Measurements from ENCODE around the gene RGS6.
"Not testable (repeated sequence)": the region's sequence is repeated elsewhere in the genome, so short reads cannot be mapped to it uniquely, and the experiment has no call there.

The RGS6 gene

DNA sequence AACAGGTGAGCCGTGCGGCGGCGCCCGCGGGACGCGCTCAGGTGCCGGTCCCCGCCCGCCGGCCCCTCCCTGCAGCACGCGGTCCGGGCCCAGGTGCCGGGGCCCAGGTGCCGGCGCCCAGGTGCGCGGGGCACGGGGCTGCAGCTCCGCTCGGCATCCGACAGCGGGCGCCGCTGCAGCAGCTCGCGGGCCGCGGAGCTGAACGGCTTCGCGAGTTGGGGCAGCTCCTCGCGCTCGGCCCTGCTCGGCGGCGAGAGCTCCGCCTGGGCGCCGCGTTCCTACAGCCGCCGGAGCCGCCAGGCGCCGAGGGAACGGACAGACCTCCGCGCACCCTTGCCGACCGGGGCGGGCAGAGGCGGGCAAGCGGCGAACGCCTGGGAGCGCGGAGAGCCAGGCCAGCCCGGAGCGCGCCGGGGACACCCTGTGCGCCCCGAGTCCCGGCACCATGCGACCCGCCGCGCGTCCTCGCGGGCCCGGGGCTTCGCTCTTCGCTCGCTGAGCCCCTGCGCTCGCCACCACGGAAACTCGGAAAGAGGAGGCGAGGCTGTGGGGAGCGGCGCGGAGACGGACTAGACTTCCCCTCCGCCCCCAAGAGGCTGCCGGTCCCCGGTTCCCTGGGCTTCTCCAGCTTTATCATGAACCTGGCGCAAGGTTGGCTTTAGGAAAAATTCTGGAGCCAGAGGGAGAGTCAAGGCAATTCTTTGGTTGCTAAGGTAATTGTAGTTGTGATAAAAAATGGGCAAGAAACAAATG lies at the start of gene RGS6:
Gene RGS6 (plus strand): TSS at position 201 of the 753 bp plus-strand sequence.
- peak; percentile 41 to 95 for DNase-seq

DNA sequence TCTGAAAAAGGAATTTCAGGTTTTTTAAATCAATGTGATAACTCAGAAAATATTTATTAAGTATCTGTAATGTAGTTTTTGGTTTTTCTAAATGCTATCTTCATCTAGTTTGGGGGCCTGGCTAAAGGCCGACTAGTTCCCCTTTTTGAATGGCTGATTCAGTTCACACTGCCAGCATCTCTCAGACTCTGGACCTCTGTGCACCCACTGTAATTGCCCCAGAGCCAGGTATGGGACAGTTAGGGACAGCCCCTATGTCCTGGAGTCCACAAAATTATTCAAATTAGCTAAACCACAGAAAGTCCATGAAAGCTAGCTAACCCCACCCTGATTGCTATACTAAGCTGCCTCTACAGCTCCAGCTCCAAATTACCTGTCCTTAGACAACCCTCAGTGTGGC lies 49.1 kb upstream of the RGS6 start:
- DNase-seq = no peak

DNA sequence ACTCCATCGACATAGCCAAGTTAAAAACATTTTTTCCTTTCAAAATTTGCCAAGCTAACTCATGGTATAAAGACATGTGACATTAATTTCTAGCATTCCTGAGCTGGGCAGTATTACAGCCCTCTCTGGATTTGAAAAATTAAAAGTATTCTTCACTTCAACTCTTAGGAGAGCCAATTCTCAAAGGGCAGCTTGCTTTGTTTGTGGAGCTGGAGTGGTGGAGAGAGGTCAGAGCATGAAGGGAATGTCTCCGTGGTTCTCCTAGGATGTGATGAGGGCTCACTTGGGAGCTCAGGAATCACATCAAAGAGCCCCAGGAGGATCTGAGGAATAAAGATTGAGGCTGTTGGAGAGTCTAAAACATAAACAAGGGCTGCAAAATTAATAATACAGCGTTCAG lies 46.9 kb upstream of the RGS6 start:
- no peak for DNase-seq

DNA sequence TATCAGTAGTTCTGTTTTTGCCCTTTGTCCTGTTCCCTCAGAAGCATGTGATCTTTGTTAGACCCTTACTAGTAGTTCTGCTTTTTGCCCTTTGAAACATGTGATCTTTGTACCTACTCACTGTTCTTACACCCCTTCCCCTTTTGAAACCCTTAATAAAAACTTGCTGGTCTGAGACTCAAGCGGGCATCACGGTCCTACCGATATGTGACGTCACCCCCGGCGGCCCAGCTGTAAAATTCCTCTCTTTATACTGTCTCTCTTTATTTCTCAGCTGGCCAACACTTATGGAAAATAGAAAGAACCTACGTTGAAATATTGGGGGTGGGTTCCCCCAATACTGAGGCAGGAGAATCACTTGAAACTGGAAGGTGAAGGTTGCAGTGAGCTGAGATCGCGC lies 44.4 kb upstream of the RGS6 start:
- DNase-seq = not testable (repeated sequence)

DNA sequence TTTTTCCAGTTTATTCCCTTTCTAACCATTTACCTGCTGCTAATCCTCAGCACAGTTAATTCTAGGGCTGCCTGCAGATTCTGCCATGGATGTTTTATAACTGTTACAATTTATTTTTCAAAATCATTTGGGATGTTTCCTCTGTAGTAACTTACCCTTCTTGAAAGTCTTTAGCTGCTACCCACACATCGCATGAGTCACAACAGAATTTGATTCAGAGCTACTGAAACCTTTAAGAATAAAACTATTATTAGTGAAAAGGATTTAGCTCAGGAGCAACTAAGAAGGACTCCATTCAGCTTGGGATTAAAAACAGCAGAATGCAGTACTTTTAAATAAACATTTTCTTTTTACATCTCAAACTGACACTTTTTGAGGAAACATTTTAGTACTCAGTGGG lies 41.7 kb upstream of the RGS6 start:
- no peak for DNase-seq

DNA sequence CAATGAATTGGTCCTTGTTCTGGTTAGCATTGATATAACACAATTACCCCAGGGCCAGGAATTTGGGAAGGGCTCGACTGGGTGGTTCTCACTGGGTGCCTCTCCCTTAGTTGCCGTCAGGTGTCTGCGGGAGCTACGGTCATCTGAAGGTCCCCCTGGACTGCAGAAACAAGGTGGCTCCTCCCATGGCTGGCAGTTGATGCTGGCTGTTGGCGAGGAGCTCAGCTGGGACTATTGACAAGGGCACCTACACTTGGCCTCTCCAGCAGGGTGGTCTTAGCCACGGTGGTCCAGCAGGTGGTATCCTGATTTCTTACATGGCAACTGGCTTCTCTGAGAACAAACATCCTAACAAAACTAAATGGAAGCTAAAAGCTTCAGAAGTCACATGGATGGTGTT lies 41.0 kb upstream of the RGS6 start:
- no peak for DNase-seq

DNA sequence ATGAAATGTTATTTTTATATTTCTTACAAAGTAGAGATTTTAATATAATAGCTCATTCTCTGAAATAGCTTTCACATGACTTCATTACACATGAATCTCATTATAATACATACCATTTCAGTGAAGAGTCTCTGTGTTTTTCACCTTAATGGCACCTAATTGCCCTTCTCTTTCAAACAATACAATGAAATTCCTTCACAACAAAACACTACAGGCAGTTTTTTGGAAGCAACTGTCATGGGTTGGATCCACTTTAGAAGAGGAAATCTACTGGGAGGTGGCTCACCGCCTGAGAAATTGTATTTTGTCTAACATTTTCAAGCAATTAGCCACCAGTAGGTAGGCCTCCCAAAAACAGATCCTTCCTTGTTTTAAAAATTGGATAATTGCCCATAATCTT lies 40.3 kb upstream of the RGS6 start:
- DNase-seq = no peak

DNA sequence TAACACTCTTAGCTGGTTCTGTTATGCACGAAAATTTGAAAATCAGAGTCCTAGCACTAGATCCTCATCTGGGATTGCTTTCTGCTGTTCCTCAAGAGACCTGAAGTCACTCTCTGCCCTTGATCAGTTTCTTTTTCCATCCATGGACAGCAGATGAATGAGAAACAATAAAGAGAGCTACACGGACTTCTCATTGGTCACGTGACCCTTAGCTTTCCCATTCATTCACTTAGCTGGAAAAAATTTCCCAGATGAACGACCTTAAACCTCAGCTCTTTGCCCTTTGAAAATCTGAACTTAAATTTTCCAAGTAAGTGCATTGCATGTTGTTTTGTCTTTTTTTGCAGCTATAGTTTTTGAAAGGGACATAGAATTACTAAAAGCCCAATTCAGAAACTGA lies 27.2 kb upstream of the RGS6 start:
- DNase-seq = no peak

DNA sequence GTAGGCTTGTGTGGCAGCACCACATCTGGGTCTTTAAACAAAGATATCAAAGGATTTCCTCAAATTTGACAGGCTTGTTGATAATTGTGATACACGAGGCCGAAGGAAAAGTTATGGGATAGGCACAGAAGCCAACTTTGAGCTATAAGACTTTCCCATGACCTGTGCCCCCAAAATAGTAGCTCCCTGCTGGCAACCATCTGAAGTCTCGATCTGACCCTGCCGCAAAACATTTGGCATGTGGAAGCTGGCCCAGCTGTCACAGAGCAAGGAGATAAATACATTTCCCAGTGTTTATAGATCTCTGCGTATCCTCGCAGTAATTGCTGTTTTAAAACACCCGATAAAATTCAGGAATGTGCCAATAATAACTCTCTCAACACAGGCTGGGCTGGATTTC lies 26.4 kb upstream of the RGS6 start:
- no peak for DNase-seq

DNA sequence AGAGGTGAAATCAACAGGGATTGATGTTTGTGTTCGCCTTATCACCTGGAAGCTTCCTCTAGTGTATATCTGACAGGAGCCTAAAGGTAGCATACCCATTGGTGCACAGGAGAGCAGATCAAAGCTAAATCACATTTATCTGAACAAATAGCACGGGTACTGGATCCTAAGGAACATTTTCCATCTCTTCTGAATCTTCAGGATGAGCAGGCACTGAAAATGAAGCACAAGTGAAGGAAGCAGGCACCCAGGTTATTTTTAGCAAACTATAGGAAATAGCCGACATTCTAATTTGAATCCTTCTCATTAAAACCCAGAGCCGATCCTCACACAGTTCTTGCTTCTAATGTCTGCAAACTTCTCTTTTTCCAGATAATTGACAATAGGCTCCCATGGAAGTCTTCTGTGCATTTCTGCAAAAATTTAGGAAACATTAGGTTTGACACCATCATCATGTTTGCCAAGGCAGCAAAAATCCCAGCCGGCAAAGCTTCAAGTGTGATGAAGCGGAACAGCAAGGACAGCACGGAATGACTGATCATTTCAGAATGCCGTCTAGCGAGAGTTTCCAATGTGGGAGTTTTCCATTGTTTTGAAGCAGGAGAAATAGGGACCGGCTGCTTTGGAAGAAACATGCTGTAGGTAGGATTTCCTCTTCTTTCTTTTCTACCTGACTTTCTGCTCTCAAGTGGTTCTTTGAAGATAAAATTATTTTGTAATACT lies 24.3 kb upstream of the RGS6 start:
- peak in 1 of 2 experiments; percentile 11 for DNase-seq

DNA sequence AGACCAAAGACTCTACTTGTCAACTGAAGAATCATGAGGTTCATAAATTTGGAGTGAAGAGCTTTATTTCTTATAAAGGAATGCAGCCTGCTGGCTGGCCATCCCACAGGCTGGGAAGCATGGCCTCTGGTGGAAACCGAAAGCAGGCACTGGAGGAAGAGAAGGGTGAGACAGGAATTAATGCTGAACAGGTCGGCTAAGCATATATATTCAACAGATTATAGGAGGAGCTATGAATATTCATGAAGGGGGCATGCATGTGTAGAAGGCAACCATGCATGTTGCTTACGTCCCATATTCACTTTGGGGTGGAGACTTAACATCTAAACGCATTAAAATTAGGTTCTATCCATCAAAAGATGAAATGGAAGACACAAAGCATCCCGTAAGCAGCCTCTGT lies 20.6 kb upstream of the RGS6 start:
- DNase-seq = no peak

DNA sequence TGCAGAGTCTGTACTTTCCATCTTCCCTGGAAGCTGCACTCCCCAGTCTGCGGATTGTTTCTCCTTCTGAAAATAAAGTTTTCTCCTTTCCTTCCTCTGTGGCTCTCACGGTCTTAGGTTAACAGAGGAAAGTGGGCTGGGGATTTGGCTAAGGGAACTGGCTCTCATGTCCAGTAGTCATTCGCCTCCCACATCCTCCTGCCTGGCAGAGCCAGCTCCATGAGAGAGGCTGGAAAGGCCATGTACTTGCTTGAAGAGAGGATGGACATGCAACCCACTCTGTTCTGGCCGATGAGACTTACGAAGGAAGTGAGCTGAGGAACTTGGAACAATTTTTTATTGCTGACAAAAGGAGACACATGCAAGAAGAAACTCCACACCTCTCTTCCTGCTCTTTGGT lies 18.9 kb upstream of the RGS6 start:
- DNase-seq = no peak

DNA sequence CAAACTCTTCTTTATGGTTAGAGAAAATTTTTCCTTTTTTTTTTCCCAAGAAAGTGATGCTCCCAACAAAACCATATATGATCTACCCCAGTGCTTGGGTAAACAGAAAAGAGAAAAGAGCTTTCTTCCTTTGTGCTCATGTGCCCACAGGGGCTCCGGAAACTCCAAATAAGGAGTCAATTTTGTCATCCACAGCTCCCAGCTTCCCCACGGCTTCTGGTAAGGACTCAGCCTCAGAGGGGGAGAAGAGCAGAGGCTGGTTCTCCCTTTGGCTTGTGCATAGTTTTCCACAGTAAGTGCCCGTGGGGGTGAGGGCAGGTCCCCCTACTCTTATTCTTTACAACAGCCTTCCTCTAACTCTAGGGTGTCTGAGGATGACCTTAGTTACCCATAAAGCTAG lies 13.3 kb upstream of the RGS6 start:
- no peak for DNase-seq

DNA sequence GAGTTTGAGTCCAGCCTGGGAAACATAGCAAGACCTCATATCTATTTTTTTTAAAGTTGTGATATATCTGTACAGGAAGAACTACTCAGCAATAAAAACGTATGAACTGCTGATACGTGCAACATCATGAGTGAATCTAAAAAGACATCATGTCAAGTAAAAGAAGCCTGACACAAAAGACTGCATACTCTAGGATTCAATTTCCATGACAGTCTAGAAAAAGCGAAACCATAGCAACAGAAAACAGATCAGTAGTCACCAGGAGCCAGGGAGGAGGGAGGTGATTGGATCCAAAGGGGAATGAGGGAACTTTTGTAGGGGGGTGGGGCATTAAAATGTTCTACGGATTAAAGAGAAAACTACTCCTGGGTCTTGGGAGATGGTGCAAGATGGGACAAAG lies 8.7 kb upstream of the RGS6 start:
- DNase-seq = no peak

DNA sequence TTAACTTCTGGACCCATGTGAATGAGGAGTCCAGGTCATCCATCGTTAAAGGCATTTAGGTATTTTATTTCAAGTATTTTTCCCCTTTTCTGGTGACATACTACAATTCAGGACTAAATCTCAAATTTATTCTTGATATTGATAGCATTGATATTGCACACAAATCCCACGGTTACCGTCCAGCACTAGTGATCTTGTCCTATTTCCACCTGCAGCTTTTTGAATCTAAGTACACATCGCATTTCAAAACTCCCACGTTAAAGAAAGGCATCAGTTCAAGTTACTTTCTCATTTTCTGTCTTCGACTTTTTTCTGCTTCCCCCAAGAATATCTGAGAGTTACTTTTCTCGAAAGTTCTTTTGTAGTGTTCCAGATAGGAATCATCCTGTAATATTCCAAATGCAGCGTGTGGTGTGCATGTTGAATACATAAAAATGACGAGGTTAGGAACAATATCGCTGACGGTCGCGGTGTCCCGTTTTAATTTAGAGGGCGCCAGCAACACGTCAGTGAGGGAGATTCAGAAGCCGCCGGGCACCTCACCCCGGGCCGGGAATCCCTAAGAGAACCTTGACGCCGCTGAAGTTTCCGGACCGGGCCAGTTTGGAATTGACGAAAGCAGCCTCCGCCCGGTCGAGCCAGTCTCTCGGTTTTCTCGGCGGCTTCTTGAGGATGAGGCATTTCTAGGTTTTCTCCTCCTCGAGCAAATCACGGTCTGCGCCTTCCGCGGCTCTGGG lies 569 bp upstream of the RGS6 start:
- DNase-seq = peak; percentile 11 to 77

DNA sequence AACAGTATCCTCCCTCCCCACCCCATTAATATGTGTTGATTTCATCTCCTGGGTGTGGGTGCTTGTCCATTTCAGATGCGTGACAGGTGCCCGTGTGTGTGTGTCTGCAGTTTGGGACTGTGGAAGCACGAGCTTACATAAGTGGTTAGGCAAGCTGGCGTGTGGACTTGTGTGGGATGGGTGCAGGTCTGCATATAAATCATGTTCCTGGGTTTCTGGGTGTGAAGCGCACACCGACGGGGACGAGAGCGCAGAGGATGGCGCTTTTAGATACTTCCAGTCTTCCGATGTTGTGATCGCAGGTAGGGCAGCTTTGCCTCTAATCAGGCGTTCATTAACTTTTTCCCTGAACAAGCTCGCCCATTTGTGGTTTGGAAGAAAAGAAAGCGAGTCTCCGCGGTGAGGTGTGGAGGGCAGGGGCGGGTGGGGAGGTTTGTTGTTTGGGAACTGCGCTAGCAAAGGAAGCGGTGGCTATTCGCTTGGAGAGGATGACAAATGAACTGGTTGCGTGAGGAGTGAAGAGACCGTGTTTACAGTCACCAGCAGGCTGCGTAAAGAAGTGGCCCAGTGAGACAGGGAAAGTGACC lies 865 bp downstream of the RGS6 start:
- peak; percentile 25 to 53 for DNase-seq

DNA sequence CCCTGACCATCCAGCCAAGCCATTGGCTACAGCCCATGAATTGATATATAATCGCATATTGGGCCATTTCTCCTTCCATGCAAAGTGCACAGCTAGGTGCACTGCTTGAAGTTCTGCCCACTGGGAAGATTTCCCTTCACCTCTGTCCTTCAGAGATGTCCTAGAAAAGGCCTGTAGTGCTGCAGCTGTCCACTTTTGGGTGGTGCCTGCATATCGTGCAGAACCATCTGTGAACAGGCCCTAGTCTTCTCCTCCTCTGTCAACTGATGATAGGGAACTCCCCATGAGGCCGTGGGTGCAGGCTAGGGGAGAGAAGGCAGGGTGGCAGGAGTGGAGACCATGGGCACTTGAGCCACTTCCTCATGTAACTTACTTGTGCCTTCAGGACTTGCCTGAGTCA lies 6.0 kb downstream of the RGS6 start:
- DNase-seq = not testable (repeated sequence)

DNA sequence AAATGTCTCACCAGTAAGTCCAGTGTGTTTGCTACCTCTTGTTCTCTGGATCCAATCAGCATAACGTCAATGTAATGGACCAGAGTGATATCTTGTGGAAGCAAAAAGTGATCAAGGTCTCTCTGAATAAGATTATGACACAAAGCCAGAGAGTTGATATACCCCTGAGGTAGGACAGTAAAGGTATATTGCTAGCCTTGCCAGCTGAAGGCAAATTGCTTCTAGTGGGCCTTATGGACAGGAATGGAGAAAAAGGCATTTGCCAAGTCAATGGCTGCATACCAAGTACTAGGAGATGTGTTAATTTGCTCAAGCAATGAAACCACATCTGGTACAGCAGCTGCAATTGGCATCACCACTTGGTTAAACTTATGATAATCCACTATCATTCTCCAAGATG lies 7.1 kb downstream of the RGS6 start:
- DNase-seq = not testable (repeated sequence)

DNA sequence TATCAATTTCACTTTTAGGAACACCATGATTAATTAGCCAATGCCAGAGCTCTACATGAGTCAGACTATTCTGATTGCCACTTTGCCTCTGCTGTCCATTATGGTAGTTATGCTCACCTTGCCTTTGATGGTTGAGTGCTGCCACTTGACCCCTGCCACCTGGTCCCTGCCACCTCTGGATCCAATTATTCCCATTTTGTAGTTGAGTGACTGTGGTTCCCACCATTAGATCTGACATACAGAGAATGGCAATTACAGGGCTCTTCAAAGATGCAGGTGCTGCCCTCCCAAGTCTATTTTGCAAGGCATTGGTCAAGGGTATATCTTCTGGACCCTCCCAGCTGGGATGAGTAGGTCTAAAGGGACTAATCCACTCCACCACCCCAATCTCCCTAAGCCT lies 8.3 kb downstream of the RGS6 start:
- not testable (repeated sequence) for DNase-seq

DNA sequence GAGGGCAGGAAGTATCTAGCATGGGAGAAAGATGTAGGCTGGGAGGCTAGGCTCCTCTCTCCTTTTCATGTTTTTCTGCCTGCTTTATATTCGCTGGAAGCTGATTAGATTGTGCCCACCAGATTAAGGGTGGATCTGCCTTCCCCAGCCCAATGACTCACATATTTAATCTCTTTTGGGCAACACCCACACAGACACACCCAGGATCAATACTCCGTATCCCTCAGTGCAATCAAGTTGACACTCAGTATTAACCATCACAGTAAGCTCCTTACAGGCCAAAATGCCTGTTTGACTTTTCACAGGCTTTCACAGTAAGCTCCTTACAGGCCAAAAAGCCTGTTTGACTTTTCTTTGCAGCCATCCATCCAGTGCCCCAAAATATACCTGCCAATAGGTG lies 9.4 kb downstream of the RGS6 start:
- DNase-seq = not testable (repeated sequence)

DNA sequence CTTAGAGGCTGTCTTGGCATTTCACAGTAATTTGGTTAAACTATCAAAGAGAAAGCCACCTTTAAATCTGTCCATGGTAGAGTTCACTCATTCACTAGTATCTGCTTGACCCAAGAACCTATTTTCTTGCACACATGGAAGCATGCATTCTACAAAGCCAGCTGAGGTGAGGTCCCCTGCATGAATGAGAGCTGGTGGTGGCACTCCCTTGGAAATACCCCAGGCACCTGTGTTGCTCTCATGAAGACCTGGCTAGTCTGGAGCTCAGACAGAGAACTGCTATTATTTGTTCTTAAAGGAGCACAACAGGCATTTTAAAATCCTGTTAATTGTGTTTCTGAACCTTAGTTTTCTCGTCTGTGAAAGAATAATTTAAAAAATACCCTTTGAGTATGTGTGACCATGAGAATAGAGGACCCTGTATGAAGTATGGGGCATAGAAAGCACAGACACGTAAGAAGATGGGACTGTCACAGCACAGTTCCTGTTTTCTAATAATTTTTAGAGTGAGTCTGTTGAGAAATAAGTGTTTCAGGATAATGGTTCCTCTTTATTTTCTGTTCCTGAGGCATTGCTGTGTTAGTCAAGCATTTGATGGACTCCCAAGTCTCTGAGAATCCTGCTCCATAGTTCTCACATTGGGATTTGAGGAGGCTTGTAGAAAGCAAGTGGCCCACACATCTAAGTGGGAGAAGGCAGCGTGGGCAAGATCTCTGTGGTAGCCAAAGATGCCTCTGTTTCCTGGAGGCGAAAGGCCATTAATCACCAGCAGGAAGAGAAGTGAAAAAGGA lies 10.9 kb downstream of the RGS6 start:
- DNase-seq = no peak

DNA sequence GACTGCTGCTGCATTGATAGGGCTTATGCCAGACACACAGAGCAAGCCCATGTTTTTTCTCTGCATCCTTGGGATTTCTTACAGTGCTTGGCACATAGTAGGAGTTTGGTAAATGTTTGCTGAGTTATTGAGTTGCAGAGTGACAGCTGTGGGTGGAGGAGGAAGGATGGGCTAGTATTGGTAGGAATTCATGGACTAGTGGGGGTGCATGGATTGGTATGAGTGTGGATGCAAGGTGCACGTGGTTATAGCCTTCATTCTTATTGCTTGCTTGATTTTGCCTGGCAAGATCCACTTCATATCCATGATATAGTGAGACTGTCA lies 11.4 kb downstream of the RGS6 start:
- no peak for DNase-seq

DNA sequence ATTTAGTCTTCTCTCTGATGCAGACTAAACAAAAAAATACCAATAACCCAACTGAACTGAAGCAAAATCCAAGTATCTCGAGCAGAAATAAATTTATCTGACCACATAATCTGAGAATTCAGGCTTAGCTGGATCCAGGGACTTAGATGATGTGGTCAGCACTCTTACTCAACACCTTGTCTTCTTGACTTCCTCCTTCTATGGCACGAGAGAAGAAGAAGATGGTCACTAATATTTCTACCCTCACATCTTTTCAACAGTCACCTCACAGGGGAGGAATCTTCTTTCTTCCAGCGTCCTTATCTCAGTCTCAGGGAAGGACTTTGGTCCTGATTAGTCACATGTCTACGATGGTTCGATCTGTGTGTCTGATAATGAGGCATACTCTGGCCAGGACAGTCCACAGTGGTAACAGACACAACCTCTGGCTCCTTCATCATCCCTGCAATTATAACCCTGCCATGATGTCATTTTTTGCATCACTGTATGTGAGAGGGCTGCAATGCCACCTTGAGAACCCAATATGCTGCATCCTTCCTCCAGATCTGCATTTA lies 15.8 kb downstream of the RGS6 start:
- no peak for DNase-seq
